ENCODE results near the gene GGCT. TPM values are rescaled to one million over a fixed set of nuclear protein-coding genes. Genes with fewer than 3 reads are reported as not detected.

Gene GGCT
- total and polyA plus RNA-seq, 2 donors (not counting 3 experiments of a cell fraction or from before 2014, with no cell fraction given): 21.1 to 44.3 TPM

GRCh38 chr7:30524545-30524944 lies 19.9 kb upstream of the GGCT start:
- intact Hi-C loops (cut with micrococcal nuclease): no loop called here
- no peak overlapping the region for H3K9ac ChIP-seq (replicated peaks; ENCODE audit: extremely low read depth, insufficient read depth, low read length)
- no peak for FAIRE-seq
- H3K36me3 ChIP-seq (ENCODE audit: control insufficient read depth in 2 of 2, extremely low read depth in 1 of 2, insufficient read depth in 2 of 2, low read length in 2 of 2): no peaks in the 10 kb centered on the region
- H3K4me2 ChIP-seq (ENCODE audit: insufficient read depth, low read length): no peak overlapping the region
- BruUV-seq (replicated peaks): no TSS peak
- H4K20me1 ChIP-seq (replicated peaks; ENCODE audit: control insufficient read depth, extremely low read depth, insufficient read depth, low read length): no peaks in the 10 kb centered on the region
- H3K4me3 ChIP-seq (replicated peaks in 1 of 3; ENCODE audit: insufficient read depth in 1 of 3, low read depth in 1 of 3, low read length in 3 of 3): no peak overlapping the region
- TF ChIP-seq POLR2AphosphoS5 (IDR thresholded peaks at IDR 0.05; ENCODE audit: insufficient read depth, low read depth, low read length) (no peak), GATA2 (IDR thresholded peaks at IDR 0.05; ENCODE audit: insufficient read depth, insufficient read length, low read depth, low read length) (no peak), FOS (IDR thresholded peaks at IDR 0.05; ENCODE audit: borderline replicate concordance, insufficient read depth, low read length) (no peak), MYC (IDR thresholded peaks at IDR 0.05; ENCODE audit: low read depth, low read length) (no peak), POLR2A (IDR thresholded peaks at IDR 0.05; ENCODE audit: low read depth, low read length) (no peak), EZH2 (IDR thresholded peaks at IDR 0.05; ENCODE audit: borderline replicate concordance, low read depth, low read length, severe bottlenecking) (no peak), MAX (IDR thresholded peaks at IDR 0.05; ENCODE audit: insufficient read depth, insufficient read length) (no peak), CTCF (IDR thresholded peaks at IDR 0.05; ENCODE audit: extremely low read depth in 1 of 2, insufficient read depth in 1 of 2, low read depth in 1 of 2, low read length in 2 of 2) (no peak), JUN (IDR thresholded peaks at IDR 0.05; ENCODE audit: borderline replicate concordance, insufficient read depth, insufficient read length, low read depth) (no peak)
- H3K9me1 ChIP-seq (replicated peaks; ENCODE audit: control insufficient read depth, extremely low read depth, insufficient read depth, low read length): no peaks in the 10 kb centered on the region
- no peak for DNase-seq (ENCODE audit: low read depth, low spot score)
- POLR2A ChIA-PET: no interaction called here
- H2AFZ ChIP-seq (ENCODE audit: low read depth, low read length): no peak overlapping the region
- dilution Hi-C loops (cut with MboI; ENCODE audit: extremely low pct_ligation_motif_present, low sequenced_read_pairs): no loop called here
- no peaks in the 10 kb centered on the region for H3K27me3 ChIP-seq (ENCODE audit: control insufficient read depth in 2 of 2, insufficient read depth in 2 of 2, low read length in 2 of 2)
- H3K4me1 ChIP-seq (ENCODE audit: control insufficient read depth, extremely low read depth, insufficient read depth, low read length): peaks cover 10% of the 10 kb centered on the region
- no peaks in the 10 kb centered on the region for H3K79me2 ChIP-seq (ENCODE audit: control insufficient read depth, insufficient read depth, low read length)
- H3K27ac ChIP-seq (ENCODE audit: insufficient read depth, low read depth, low read length): no peak overlapping the region
- H3K9me3 ChIP-seq (replicated peaks; ENCODE audit: control insufficient read depth, insufficient read depth, low read length): no peaks in the 10 kb centered on the region
- CTCF ChIA-PET: interaction anchor here (0.9 kb wide), 1 partner anchor 13 kb away, joined by 4 read pairs; no protein-coding TSS in a partner anchor
